K562 (cell line): ENCODE results near the gene ANTKMT. TPM values are rescaled to one million over a fixed set of nuclear protein-coding genes. Genes with fewer than 3 reads are reported as not detected.

ENCODE experiments used
- ATF2 ChIP-seq: sonication (generic); formaldehyde crosslinking; IDR thresholded peaks from 2 replicates; pipeline ENCODE4 v1.8.1; 2022; ENCODE audit warnings: missing genetic modification reagents
- ATF7 ChIP-seq: fragments of 450-650 bp; IDR thresholded peaks from 2 replicates; pipeline ENCODE4 v1.7.1; 2014; ENCODE audit warnings: mild to moderate bottlenecking, moderate library complexity
- BHLHE40 ChIP-seq: IDR thresholded peaks from 2 replicates; pipeline ENCODE4 v1.6.1; 2011; ENCODE audit warnings: low read length, improper control_type of control experiment
- CLOCK ChIP-seq: fragments of 250-450 bp; sonication (Bioruptor Pico); IDR thresholded peaks from 2 replicates; pipeline ENCODE4 v1.4.0; 2020; ENCODE audit warnings: mild to moderate bottlenecking, moderate library complexity, borderline replicate concordance
- CTCF ChIP-seq, 3 experiments: IDR thresholded peaks in 2 of 3; conservative IDR thresholded peaks in 1 of 3; 2 replicates each; pipeline ENCODE4 v1.5.1; 2011 to 2012; ENCODE audit warnings: low read length in 3 of 3, mild to moderate bottlenecking in 3 of 3, control low read depth in 2 of 3, improper control_type of control experiment in 1 of 3, inconsistent platforms in 1 of 3, low read depth in 1 of 3, mixed read lengths in 1 of 3, moderate library complexity in 1 of 3; ENCODE audit not compliant: insufficient read depth in 2 of 3
- ETV5 ChIP-seq: sonication (generic); formaldehyde crosslinking; IDR thresholded peaks from 2 replicates; pipeline ENCODE4 v1.4.0; 2020; ENCODE audit warnings: low read depth, mild to moderate bottlenecking, missing genetic modification reagents
- KDM5B ChIP-seq: fragments of 200-600 bp; sonication (generic); IDR thresholded peaks from 2 replicates; pipeline ENCODE4 v1.6.1; 2012; ENCODE audit warnings: low read depth, mild to moderate bottlenecking, moderate library complexity, low read length, control low read depth, inconsistent platforms; ENCODE audit not compliant: insufficient replicate concordance
- MBD2 ChIP-seq: sonication (generic); IDR thresholded peaks from 2 replicates; pipeline ENCODE4 v1.6.1; 2016; ENCODE audit warnings: low read depth, borderline replicate concordance
- MCM3 ChIP-seq: fragments of 450-650 bp; IDR thresholded peaks from 2 replicates; pipeline ENCODE4 v1.6.1; 2016
- NR2C2 ChIP-seq, 2 experiments: fragments of 200-800 bp in 1 of 2; sonication (Bioruptor generic) in 1 of 2; sonication (generic) in 1 of 2; formaldehyde crosslinking in 1 of 2; IDR thresholded peaks; 2 replicates each; pipeline versions ENCODE4 v1.6.1 to v1.8.0; 2016 to 2022; ENCODE audit warnings: mild to moderate bottlenecking in 1 of 2, missing compliant biosample characterization in 1 of 2, missing genetic modification characterization in 1 of 2, missing genetic modification reagents in 1 of 2
- POLR2AphosphoS5 ChIP-seq: IDR thresholded peaks from 2 replicates; pipeline ENCODE4 v1.6.1; 2011; ENCODE audit warnings: mild to moderate bottlenecking, low read depth, low read length, moderate library complexity; ENCODE audit not compliant: control insufficient read depth, insufficient read depth
- POLR2G ChIP-seq: fragments of 200-400 bp; formaldehyde crosslinking; IDR thresholded peaks from 2 replicates; pipeline ENCODE4 v1.6.1; 2017; ENCODE audit warnings: low read depth, mild to moderate bottlenecking, antibody characterized with exemption, low read length, moderate library complexity
- SIRT6 ChIP-seq: IDR thresholded peaks from one replicate; pipeline ENCODE4 v1.6.1; 2012; ENCODE audit warnings: low read depth, mild to moderate bottlenecking, control low read depth, inconsistent platforms, low read length, moderate library complexity
- SNAPC5 ChIP-seq: fragments of 250-450 bp; sonication (Bioruptor Pico); IDR thresholded peaks from 2 replicates; pipeline ENCODE4 v1.8.0; 2021; ENCODE audit warnings: moderate library complexity, mild to moderate bottlenecking, inconsistent platforms
- SUPT5H ChIP-seq: fragments of 450-650 bp; IDR thresholded peaks from 2 replicates; pipeline ENCODE4 v1.6.1; 2016
- TEAD2 ChIP-seq: fragments of 450-650 bp; IDR thresholded peaks from 2 replicates; pipeline ENCODE4 v1.6.1; 2016; ENCODE audit warnings: missing genetic modification characterization, control low read depth, missing compliant biosample characterization
- TFE3 ChIP-seq: fragments of 450-650 bp; formaldehyde crosslinking; IDR thresholded peaks from 2 replicates; pipeline ENCODE4 v1.4.0; 2020; ENCODE audit warnings: mild to moderate bottlenecking, mixed read lengths
- ZNF507 ChIP-seq: conservative IDR thresholded peaks from 2 replicates; pipeline ENCODE4 v1.6.1; 2017; ENCODE audit warnings: missing genetic modification characterization, missing compliant biosample characterization
- polyA plus RNA-seq, 8 experiments: library from polyadenylated mRNA; depleted of rRNA in 4 of 8; stranded (reverse) in 5 of 8; unstranded in 3 of 8; fragments of >200 nt; fragmentation: Nextera tagmentation in 2 of 8; fragmentation: Illumina TruSeq in 1 of 8; extraction: Ambion mirVana in 2 of 8; extraction: Trizol in 1 of 8; gene quantifications; 2 replicates each; pipeline versions ENCODE4 v1.2.1 to v1.2.3, GENCODE V29; 2011 to 2014; ENCODE audit warnings: inconsistent platforms in 1 of 8, missing spikeins in 1 of 8
- total RNA-seq, 7 experiments: library from RNA; depleted of rRNA in 6 of 7; stranded (reverse); fragments of >200 nt in 6 of 7; fragmentation: Illumina TruSeq in 2 of 7; extraction: Trizol in 2 of 7; gene quantifications; 2 replicates each; pipeline versions ENCODE4 v1.2.1 to v1.2.3, GENCODE V29; 2011 to 2021; ENCODE audit warnings: low replicate concordance in 1 of 7

Gene ANTKMT
- total and polyA plus RNA-seq, 9 of the 15 experiments (the other 6 are each of a cell fraction or from before 2014, with no cell fraction given), result 0.58 to 217 (median 19.1) TPM

GRCh38 chr16:728131-728889 lies 7.4 kb downstream of the ANTKMT start (continued):
- TF ChIP-seq BHLHE40 (peak; percentile 74), ATF2 (CRISPR knock-in tag) (peak; percentile 38; the same call in 1 of the 2 replicates), KDM5B (peak; percentile 57), ATF7 (0 out of 2 replicates have a peak, but pooled peaks have one; percentile 13), MCM3 (no peak), ZNF507 (tag) (no peak), CLOCK (CRISPR knock-in tag) (peak; percentile 89; the same call in 1 of the 2 replicates), TEAD2 (tag) (no peak), NR2C2 (CRISPR knock-in tag; IDR thresholded peaks at IDR 0.05) (no peak), NR2C2 (tag; IDR thresholded peaks at IDR 0.05) (no peak), POLR2AphosphoS5 (0 out of 2 replicates have a peak, but pooled peaks have one; percentile 4), SUPT5H (peak; percentile 64; the same call in 1 of the 2 replicates), POLR2G (peak; percentile 77), TFE3 (CRISPR knock-in tag) (no peak), CTCF (IDR thresholded peaks at IDR 0.05 in 2 of 3, conservative IDR thresholded peaks at IDR 0.05 in 1 of 3; ENCODE audit: insufficient read depth in 2 of 3, low read depth in 1 of 3, low read length in 3 of 3) (no peak), ETV5 (CRISPR knock-in tag) (no peak), SIRT6 (no peak), SNAPC5 (CRISPR knock-in tag) (no peak), MBD2 (0 out of 2 replicates have a peak, but pooled peaks have one; percentile 34)
